HG02623 (cell line): ENCODE data around the gene ELMO1.

Experiments used
- ATAC-seq: cut with Tn5 transposase; IDR thresholded peaks from one replicate; pipeline ENCODE4 v1.9.1; 2021; ENCODE audit warnings: moderate library complexity; ENCODE audit not compliant: unreplicated experiment

ELMO1 gene

GRCh38 chr7:37198041-37198905, 250.4 kb downstream of the ELMO1 start:
- no peak for ATAC-seq

- no peak for ATAC-seq
These were observed 251.6 kb downstream of the ELMO1 start for GRCh38 chr7:37197108-37197507.

GRCh38 chr7:37196676-37197075, 252.0 kb downstream of the ELMO1 start:
- no peak for ATAC-seq

- ATAC-seq = no peak
These were observed 253.3 kb downstream of the ELMO1 start for GRCh38 chr7:37195388-37195787.

GRCh38 chr7:37194943-37195342, 253.7 kb downstream of the ELMO1 start:
- ATAC-seq = no peak

- no peak for ATAC-seq
These were observed 254.9 kb downstream of the ELMO1 start for GRCh38 chr7:37193775-37194135.

GRCh38 chr7:37193087-37193774, 255.4 kb downstream of the ELMO1 start:
- ATAC-seq = no peak

GRCh38 chr7:37191797-37192196, 256.9 kb downstream of the ELMO1 start:
- ATAC-seq = no peak

GRCh38 chr7:37187179-37187578, 261.5 kb downstream of the ELMO1 start:
- no peak for ATAC-seq

GRCh38 chr7:37186753-37187152, 261.9 kb downstream of the ELMO1 start:
- ATAC-seq = no peak

- ATAC-seq = no peak
These were observed 267.1 kb downstream of the ELMO1 start for GRCh38 chr7:37181550-37181932.

- ATAC-seq = no peak
These were observed 267.7 kb downstream of the ELMO1 start for GRCh38 chr7:37180828-37181549.

- ATAC-seq = no peak
These were observed 272.6 kb downstream of the ELMO1 start for GRCh38 chr7:37176079-37176478.

- no peak for ATAC-seq
These were observed 274.2 kb downstream of the ELMO1 start for GRCh38 chr7:37174460-37174859.

GRCh38 chr7:37173670-37174069, 275.0 kb downstream of the ELMO1 start:
- ATAC-seq = no peak

GRCh38 chr7:37162106-37162505, 286.6 kb downstream of the ELMO1 start:
- ATAC-seq = no peak

- ATAC-seq = no peak
These were observed 288.0 kb downstream of the ELMO1 start for GRCh38 chr7:37160656-37161055.

GRCh38 chr7:37153376-37153775, 295.3 kb downstream of the ELMO1 start:
- no peak for ATAC-seq

GRCh38 chr7:37151741-37152413, 296.8 kb downstream of the ELMO1 start:
- ATAC-seq = no peak

- no peak for ATAC-seq
These were observed 297.8 kb downstream of the ELMO1 start for GRCh38 chr7:37150856-37151255.

GRCh38 chr7:37150180-37150579, 298.5 kb downstream of the ELMO1 start:
- no peak for ATAC-seq
